GM12878 (cell line): ENCODE results near the gene TAF13. TPM values are rescaled to one million over a fixed set of nuclear protein-coding genes. Genes with fewer than 3 reads are reported as not detected.

Source experiments
- BHLHE40 ChIP-seq, 2 experiments: fragments of 450-650 bp in 1 of 2; IDR thresholded peaks; 2 replicates each; pipeline ENCODE4 v1.6.1; 2011 to 2017; ENCODE audit warnings: low read depth in 2 of 2, borderline replicate concordance in 1 of 2, improper control_type of control experiment in 1 of 2, low read length in 1 of 2, mild to moderate bottlenecking in 1 of 2
- ETV6 ChIP-seq, 2 experiments: fragments of 450-650 bp in 1 of 2; IDR thresholded peaks in 1 of 2; conservative IDR thresholded peaks in 1 of 2; 2 replicates each; pipeline ENCODE4 v1.6.1; 2014; ENCODE audit warnings: antibody characterized with exemption in 1 of 2, borderline replicate concordance in 1 of 2, low read depth in 1 of 2, mild to moderate bottlenecking in 1 of 2, moderate library complexity in 1 of 2
- GABPA ChIP-seq: IDR thresholded peaks from 2 replicates; pipeline ENCODE4 v1.6.1; 2014; ENCODE audit warnings: antibody characterized with exemption, low read depth, mild to moderate bottlenecking, inconsistent platforms
- HCFC1 ChIP-seq: fragments of 150-350 bp; IDR thresholded peaks from 2 replicates; pipeline ENCODE4 v1.6.1; 2014; ENCODE audit warnings: low read length
- HDAC6 ChIP-seq: fragments of 200-600 bp; sonication (generic); IDR thresholded peaks from one replicate; pipeline ENCODE4 v1.8.0; 2017; ENCODE audit warnings: antibody characterized with exemption; ENCODE audit not compliant: unreplicated experiment
- NBN ChIP-seq: fragments of 450-650 bp; IDR thresholded peaks from 2 replicates; pipeline ENCODE4 v1.6.1; 2016
- NFYA ChIP-seq: IDR thresholded peaks from 2 replicates; pipeline ENCODE4 v1.6.1; 2011; ENCODE audit warnings: low read depth, mild to moderate bottlenecking, low read length, improper control_type of control experiment, borderline replicate concordance
- NR2C1 ChIP-seq: fragments of 450-650 bp; IDR thresholded peaks from 2 replicates; pipeline ENCODE4 v1.6.1; 2017; ENCODE audit warnings: antibody characterized with exemption, mild to moderate bottlenecking, moderate library complexity
- POU2F2 ChIP-seq: IDR thresholded peaks from 3 replicates; pipeline ENCODE4 v1.6.1; 2011; ENCODE audit warnings: low read depth, mild to moderate bottlenecking, low read length, borderline replicate concordance
- ZNF207 ChIP-seq: fragments of 450-650 bp; IDR thresholded peaks from 2 replicates; pipeline ENCODE4 v1.6.1; 2014; ENCODE audit warnings: antibody characterized with exemption, mild to moderate bottlenecking, borderline replicate concordance
- ZNF217 ChIP-seq: fragments of 450-650 bp; IDR thresholded peaks from 2 replicates; pipeline ENCODE4 v1.6.1; 2017; ENCODE audit warnings: antibody characterized with exemption, mild to moderate bottlenecking
- polyA plus RNA-seq, 11 experiments: library from polyadenylated mRNA; depleted of rRNA in 4 of 11; unstranded in 6 of 11; stranded (reverse) in 5 of 11; fragments of >200 nt; fragmentation: Nextera tagmentation in 4 of 11; fragmentation: Illumina TruSeq in 1 of 11; extraction: Ambion mirVana in 4 of 11; extraction: Trizol in 1 of 11; gene quantifications; 1 replicate in 1 of 11; 2 replicates in 10 of 11; pipeline versions ENCODE4 v1.2.1 to v1.2.3, GENCODE V29; 2011 to 2016; ENCODE audit warnings: inconsistent platforms in 2 of 11, missing spikeins in 2 of 11, low read depth in 1 of 11
- total RNA-seq, 4 experiments: library from RNA; depleted of rRNA in 3 of 4; stranded (reverse); fragments of >200 nt in 3 of 4; fragmentation: Illumina TruSeq in 1 of 4; extraction: Trizol in 1 of 4; gene quantifications; 2 replicates each; pipeline versions ENCODE4 v1.2.1 to v1.2.3, GENCODE V29; 2013 to 2021
- TF ChIP-seq, protein P1 (sequence below): fragments of 150-350 bp; IDR thresholded peaks from 2 replicates; pipeline ENCODE4 v1.6.1; 2016; ENCODE audit warnings: low read depth, low read length
- TF ChIP-seq, protein P2 (sequence below): IDR thresholded peaks from 2 replicates; pipeline ENCODE4 v1.6.1; 2011; ENCODE audit warnings: low read depth, mild to moderate bottlenecking, low read length, moderate library complexity, borderline replicate concordance; ENCODE audit errors: extremely low read depth
- TF ChIP-seq, protein P3 (sequence below): fragments of 450-650 bp; conservative IDR thresholded peaks from 2 replicates; pipeline ENCODE4 v1.6.1; 2017; ENCODE audit warnings: mild to moderate bottlenecking, moderate library complexity
- TF ChIP-seq, protein P4 (sequence below): fragments of 450-650 bp; IDR thresholded peaks from 2 replicates; pipeline ENCODE4 v1.6.1; 2016; ENCODE audit warnings: mild to moderate bottlenecking
- TF ChIP-seq, protein P5 (sequence below): fragments of 450-650 bp; IDR thresholded peaks from 2 replicates; pipeline ENCODE4 v1.6.1; 2017; ENCODE audit warnings: mild to moderate bottlenecking, moderate library complexity

Gene TAF13
- total and polyA plus RNA-seq, 10 of the 15 experiments (the other 5 are each of a cell fraction or from before 2014, with no cell fraction given) = 8.1 to 30.6 (median 18.0) TPM

DNA sequence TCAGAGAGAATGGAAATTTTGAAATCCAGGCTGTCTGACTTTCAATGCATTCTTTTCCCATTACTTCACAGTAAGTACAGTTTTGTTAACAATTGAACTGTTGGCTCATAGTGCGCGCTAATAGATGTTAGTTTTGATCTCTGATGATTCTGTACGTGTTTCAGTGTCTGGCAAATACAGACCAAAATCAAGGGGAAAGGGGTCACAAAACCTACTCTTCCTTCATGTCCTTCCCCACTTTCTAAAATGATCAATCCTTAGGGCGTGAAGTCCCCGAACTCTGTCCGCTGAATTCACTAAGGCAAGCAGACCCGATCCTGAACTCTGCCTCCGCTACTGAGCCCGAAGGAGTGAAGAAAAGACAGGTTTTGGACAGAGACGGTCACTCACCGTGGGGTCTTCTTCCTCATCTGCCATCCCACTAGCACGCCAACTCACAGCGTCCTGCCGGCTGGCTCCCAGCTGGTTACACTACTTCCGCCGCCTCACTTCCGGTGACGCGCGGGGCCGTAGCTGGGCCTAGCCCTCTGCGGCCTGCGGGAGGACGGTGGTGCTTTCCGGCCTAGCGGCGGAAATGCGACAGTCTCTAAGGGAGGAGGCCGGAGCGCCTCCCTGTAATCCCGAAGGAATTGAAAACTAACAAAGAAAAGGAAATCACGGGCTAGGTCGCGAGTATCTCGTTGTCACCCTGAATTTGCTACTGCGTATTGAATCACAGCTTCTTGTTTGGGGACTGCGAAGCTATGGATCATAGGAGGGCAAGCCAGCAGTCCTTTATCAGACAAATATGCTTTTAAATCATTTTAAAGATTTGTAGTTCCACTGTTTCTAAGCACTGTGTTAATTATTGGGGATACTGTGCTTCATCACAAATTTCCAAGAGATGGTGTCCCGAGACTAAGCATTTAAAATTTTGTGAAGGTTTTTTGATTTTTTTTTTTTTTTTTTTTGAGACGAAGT, at the start of gene TAF13 (continued):
- TF ChIP-seq ETV6 (conservative IDR thresholded peaks at IDR 0.05 in 1 of 2, IDR thresholded peaks at IDR 0.05 in 1 of 2; ENCODE audit: borderline replicate concordance in 1 of 2, low read depth in 1 of 2) (peak in 1 of 2 experiments; percentile 62; a peak in 1 of 4 replicates), NFYA (no peak), HDAC6 (peak; percentile 51), NR2C1 (no peak), GABPA (peak; percentile 94), NBN (peak; percentile 70; the same call in 1 of the 2 replicates), ZNF207 (peak; percentile 62; the same call in 1 of the 2 replicates), POU2F2 (peak; percentile 86), HCFC1 (peak; percentile 60), BHLHE40 (IDR thresholded peaks at IDR 0.05; ENCODE audit: borderline replicate concordance in 1 of 2, low read depth in 2 of 2, low read length in 1 of 2) (peak in 1 of 2 experiments; percentile 41; a peak in 1 of 4 replicates), ZNF217 (no peak)
- TF ChIP-seq, protein P1, sequence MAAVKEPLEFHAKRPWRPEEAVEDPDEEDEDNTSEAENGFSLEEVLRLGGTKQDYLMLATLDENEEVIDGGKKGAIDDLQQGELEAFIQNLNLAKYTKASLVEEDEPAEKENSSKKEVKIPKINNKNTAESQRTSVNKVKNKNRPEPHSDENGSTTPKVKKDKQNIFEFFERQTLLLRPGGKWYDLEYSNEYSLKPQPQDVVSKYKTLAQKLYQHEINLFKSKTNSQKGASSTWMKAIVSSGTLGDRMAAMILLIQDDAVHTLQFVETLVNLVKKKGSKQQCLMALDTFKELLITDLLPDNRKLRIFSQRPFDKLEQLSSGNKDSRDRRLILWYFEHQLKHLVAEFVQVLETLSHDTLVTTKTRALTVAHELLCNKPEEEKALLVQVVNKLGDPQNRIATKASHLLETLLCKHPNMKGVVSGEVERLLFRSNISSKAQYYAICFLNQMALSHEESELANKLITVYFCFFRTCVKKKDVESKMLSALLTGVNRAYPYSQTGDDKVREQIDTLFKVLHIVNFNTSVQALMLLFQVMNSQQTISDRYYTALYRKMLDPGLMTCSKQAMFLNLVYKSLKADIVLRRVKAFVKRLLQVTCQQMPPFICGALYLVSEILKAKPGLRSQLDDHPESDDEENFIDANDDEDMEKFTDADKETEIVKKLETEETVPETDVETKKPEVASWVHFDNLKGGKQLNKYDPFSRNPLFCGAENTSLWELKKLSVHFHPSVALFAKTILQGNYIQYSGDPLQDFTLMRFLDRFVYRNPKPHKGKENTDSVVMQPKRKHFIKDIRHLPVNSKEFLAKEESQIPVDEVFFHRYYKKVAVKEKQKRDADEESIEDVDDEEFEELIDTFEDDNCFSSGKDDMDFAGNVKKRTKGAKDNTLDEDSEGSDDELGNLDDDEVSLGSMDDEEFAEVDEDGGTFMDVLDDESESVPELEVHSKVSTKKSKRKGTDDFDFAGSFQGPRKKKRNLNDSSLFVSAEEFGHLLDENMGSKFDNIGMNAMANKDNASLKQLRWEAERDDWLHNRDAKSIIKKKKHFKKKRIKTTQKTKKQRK = no peak
- TF ChIP-seq, protein P2, sequence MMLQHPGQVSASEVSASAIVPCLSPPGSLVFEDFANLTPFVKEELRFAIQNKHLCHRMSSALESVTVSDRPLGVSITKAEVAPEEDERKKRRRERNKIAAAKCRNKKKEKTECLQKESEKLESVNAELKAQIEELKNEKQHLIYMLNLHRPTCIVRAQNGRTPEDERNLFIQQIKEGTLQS = no peak
- TF ChIP-seq, protein P3, sequence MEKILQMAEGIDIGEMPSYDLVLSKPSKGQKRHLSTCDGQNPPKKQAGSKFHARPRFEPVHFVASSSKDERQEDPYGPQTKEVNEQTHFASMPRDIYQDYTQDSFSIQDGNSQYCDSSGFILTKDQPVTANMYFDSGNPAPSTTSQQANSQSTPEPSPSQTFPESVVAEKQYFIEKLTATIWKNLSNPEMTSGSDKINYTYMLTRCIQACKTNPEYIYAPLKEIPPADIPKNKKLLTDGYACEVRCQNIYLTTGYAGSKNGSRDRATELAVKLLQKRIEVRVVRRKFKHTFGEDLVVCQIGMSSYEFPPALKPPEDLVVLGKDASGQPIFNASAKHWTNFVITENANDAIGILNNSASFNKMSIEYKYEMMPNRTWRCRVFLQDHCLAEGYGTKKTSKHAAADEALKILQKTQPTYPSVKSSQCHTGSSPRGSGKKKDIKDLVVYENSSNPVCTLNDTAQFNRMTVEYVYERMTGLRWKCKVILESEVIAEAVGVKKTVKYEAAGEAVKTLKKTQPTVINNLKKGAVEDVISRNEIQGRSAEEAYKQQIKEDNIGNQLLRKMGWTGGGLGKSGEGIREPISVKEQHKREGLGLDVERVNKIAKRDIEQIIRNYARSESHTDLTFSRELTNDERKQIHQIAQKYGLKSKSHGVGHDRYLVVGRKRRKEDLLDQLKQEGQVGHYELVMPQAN = peak; percentile 98
- TF ChIP-seq, protein P4, sequence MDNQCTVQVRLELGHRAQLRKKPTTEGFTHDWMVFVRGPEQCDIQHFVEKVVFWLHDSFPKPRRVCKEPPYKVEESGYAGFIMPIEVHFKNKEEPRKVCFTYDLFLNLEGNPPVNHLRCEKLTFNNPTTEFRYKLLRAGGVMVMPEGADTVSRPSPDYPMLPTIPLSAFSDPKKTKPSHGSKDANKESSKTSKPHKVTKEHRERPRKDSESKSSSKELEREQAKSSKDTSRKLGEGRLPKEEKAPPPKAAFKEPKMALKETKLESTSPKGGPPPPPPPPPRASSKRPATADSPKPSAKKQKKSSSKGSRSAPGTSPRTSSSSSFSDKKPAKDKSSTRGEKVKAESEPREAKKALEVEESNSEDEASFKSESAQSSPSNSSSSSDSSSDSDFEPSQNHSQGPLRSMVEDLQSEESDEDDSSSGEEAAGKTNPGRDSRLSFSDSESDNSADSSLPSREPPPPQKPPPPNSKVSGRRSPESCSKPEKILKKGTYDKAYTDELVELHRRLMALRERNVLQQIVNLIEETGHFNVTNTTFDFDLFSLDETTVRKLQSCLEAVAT = peak; percentile 61; the same call in 1 of the 2 replicates
- TF ChIP-seq, protein P5, sequence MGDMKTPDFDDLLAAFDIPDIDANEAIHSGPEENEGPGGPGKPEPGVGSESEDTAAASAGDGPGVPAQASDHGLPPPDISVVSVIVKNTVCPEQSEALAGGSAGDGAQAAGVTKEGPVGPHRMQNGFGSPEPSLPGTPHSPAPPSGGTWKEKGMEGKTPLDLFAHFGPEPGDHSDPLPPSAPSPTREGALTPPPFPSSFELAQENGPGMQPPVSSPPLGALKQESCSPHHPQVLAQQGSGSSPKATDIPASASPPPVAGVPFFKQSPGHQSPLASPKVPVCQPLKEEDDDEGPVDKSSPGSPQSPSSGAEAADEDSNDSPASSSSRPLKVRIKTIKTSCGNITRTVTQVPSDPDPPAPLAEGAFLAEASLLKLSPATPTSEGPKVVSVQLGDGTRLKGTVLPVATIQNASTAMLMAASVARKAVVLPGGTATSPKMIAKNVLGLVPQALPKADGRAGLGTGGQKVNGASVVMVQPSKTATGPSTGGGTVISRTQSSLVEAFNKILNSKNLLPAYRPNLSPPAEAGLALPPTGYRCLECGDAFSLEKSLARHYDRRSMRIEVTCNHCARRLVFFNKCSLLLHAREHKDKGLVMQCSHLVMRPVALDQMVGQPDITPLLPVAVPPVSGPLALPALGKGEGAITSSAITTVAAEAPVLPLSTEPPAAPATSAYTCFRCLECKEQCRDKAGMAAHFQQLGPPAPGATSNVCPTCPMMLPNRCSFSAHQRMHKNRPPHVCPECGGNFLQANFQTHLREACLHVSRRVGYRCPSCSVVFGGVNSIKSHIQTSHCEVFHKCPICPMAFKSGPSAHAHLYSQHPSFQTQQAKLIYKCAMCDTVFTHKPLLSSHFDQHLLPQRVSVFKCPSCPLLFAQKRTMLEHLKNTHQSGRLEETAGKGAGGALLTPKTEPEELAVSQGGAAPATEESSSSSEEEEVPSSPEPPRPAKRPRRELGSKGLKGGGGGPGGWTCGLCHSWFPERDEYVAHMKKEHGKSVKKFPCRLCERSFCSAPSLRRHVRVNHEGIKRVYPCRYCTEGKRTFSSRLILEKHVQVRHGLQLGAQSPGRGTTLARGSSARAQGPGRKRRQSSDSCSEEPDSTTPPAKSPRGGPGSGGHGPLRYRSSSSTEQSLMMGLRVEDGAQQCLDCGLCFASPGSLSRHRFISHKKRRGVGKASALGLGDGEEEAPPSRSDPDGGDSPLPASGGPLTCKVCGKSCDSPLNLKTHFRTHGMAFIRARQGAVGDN = peak; percentile 80
